ENCODE results near the gene KIAA1217. TPM values are rescaled to one million over a fixed set of nuclear protein-coding genes. Genes with fewer than 3 reads are reported as not detected.

KIAA1217 gene
- total RNA-seq, 1 experiment from 2014 or later: 48.3 TPM

DNA sequence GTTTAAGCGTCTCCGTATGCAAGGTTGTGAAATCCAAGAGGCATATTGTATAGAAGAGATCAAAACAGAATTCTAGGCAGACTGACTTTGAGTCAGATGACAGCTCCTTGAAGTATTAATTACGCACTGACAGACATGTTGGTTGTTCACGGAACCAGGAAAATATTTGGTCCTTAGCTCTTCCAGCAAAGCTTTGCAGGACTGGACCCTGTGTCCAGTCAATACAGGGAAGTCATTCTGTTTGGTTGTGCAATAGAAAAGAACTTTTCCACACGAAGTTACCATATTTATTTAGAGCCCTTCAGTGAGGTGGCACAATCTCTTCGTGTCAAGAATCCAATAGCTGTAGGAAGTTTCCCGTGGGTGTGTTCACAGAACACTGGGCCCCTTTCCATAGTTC lies 309.5 kb downstream of the KIAA1217 start:
- DNase-seq (ENCODE audit: unreplicated experiment): no peak
- ChIA-PET CTCF (interaction anchor here (0.5 to 5.8 kb wide), 50 partner anchors 13 to 1360 kb away, joined by 3 to 108 read pairs (median 4); no protein-coding TSS in a partner anchor), POLR2A (interaction anchor here (0.6 to 1.4 kb wide), 4 partner anchors 10 to 673 kb away, joined by 3 to 8 read pairs (median 3); no protein-coding TSS in a partner anchor)
- BruUV-seq (replicated peaks): no TSS peak
- H3K4me3 Mint-ChIP-seq (ENCODE audit: unreplicated experiment): no peak overlapping the region
- no peak overlapping the region for H3K27ac Mint-ChIP-seq (ENCODE audit: low read depth, unreplicated experiment)
- peaks cover 7% of the 10 kb centered on the region for H3K4me1 Mint-ChIP-seq (ENCODE audit: insufficient read depth, unreplicated experiment)
- TF ChIP-seq, protein P1, sequence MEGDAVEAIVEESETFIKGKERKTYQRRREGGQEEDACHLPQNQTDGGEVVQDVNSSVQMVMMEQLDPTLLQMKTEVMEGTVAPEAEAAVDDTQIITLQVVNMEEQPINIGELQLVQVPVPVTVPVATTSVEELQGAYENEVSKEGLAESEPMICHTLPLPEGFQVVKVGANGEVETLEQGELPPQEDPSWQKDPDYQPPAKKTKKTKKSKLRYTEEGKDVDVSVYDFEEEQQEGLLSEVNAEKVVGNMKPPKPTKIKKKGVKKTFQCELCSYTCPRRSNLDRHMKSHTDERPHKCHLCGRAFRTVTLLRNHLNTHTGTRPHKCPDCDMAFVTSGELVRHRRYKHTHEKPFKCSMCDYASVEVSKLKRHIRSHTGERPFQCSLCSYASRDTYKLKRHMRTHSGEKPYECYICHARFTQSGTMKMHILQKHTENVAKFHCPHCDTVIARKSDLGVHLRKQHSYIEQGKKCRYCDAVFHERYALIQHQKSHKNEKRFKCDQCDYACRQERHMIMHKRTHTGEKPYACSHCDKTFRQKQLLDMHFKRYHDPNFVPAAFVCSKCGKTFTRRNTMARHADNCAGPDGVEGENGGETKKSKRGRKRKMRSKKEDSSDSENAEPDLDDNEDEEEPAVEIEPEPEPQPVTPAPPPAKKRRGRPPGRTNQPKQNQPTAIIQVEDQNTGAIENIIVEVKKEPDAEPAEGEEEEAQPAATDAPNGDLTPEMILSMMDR (IDR thresholded peaks at IDR 0.05; ENCODE audit: unreplicated experiment): no peak
- intact Hi-C loops (cut with micrococcal nuclease): loop anchor here (5.0 to 10.0 kb wide), 2 partner anchors 156 to 274 kb away; no protein-coding TSS in a partner anchor
- peaks cover 90% of the 10 kb centered on the region for H3K36me3 Mint-ChIP-seq (ENCODE audit: insufficient read depth, unreplicated experiment)
- H3K27me3 Mint-ChIP-seq (ENCODE audit: insufficient read depth, unreplicated experiment): no peaks in the 10 kb centered on the region
- no peaks in the 10 kb centered on the region for H3K9me3 Mint-ChIP-seq (ENCODE audit: unreplicated experiment)

DNA sequence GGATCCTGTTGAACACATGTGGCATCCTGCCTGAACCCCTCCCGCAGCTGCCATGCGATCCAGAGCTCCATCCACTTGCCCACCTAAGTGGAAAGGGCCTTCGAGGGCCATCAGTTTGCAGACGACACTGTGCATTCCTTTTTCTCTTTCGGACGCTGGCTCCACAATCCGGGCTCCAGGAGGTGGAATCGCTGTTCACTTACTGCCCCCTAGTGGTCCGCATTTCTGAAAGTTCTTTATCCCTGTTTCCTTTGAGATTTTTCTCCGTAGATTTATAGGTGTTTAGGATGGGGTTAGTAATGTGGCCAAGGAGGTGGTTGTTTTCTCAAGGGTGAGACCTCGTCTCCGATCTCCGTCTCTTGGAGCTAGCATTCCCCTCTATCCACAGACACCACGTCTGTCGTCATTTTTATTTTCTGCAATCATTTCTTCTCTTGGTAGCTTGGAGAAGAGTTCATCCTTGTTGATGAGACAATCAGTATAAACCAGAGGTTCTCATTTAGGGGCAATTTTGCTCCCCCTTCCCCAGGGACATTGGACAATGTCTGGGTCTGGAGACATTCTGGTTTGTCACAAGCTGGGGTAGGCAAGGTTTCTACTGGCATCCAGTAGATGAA lies 310.2 kb downstream of the KIAA1217 start:
- H3K27me3 Mint-ChIP-seq (ENCODE audit: insufficient read depth, unreplicated experiment): no peaks in the 10 kb centered on the region
- H3K9me3 Mint-ChIP-seq (ENCODE audit: unreplicated experiment): no peaks in the 10 kb centered on the region
- POLR2A ChIA-PET: interaction anchor here (0.6 to 1.4 kb wide), 4 partner anchors 13 to 672 kb away, joined by 3 to 8 read pairs (median 3); no protein-coding TSS in a partner anchor
- no peak overlapping the region for H3K27ac Mint-ChIP-seq (ENCODE audit: low read depth, unreplicated experiment)
- TF ChIP-seq, protein P1 (IDR thresholded peaks at IDR 0.05; ENCODE audit: unreplicated experiment): peak; percentile 56
- DNase-seq (ENCODE audit: unreplicated experiment): peak; percentile 65
- BruUV-seq (replicated peaks): no TSS peak
- intact Hi-C loops (cut with micrococcal nuclease): loop anchor here (1.0 to 10.0 kb wide), 3 partner anchors 157 to 525 kb away; no protein-coding TSS in a partner anchor
- CTCF ChIA-PET: interaction anchor here (0.5 to 5.8 kb wide), 61 partner anchors 13 to 1361 kb away, joined by 3 to 108 read pairs (median 4); no protein-coding TSS in a partner anchor
- no peak overlapping the region for H3K4me3 Mint-ChIP-seq (ENCODE audit: unreplicated experiment)
- peaks cover 7% of the 10 kb centered on the region for H3K4me1 Mint-ChIP-seq (ENCODE audit: insufficient read depth, unreplicated experiment)
- peaks cover 88% of the 10 kb centered on the region for H3K36me3 Mint-ChIP-seq (ENCODE audit: insufficient read depth, unreplicated experiment)

DNA sequence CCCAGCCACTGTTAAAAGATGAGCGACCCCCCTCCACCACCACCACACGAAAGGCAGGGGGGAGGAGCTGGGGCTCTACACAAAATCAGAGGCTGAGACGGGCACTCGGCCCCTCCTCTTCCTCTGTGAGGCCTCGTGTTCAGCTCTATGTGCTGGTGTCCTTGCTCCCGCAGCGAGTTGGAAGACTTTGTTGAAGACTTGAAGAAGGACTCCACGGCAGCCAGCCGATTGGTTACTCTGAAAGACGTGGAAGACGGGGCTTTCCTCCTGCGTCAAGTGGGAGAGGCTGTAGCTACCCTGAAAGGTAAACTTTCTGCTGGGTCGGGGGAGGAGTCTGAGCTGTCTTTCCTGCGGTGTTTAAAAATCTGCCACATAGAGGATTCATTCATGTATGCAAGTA lies 311.0 kb downstream of the KIAA1217 start:
- BruUV-seq (replicated peaks): no TSS peak
- H3K27ac Mint-ChIP-seq (ENCODE audit: low read depth, unreplicated experiment): no peak overlapping the region
- peaks cover 87% of the 10 kb centered on the region for H3K36me3 Mint-ChIP-seq (ENCODE audit: insufficient read depth, unreplicated experiment)
- ChIA-PET POLR2A (interaction anchor here (1.4 kb wide), 1 partner anchor 12 kb away, joined by 3 read pairs; no protein-coding TSS in a partner anchor), CTCF (interaction anchor here (0.5 to 5.8 kb wide), 25 partner anchors 12 to 1362 kb away, joined by 3 to 108 read pairs (median 4); no protein-coding TSS in a partner anchor)
- intact Hi-C loops (cut with micrococcal nuclease): loop anchor here (1.0 to 10.0 kb wide), 3 partner anchors 158 to 526 kb away; no protein-coding TSS in a partner anchor
- H3K4me1 Mint-ChIP-seq (ENCODE audit: insufficient read depth, unreplicated experiment): peaks cover 7% of the 10 kb centered on the region
- H3K9me3 Mint-ChIP-seq (ENCODE audit: unreplicated experiment): no peaks in the 10 kb centered on the region
- TF ChIP-seq, protein P1 (IDR thresholded peaks at IDR 0.05; ENCODE audit: unreplicated experiment): no peak
- H3K4me3 Mint-ChIP-seq (ENCODE audit: unreplicated experiment): no peak overlapping the region
- H3K27me3 Mint-ChIP-seq (ENCODE audit: insufficient read depth, unreplicated experiment): no peaks in the 10 kb centered on the region
- DNase-seq (ENCODE audit: unreplicated experiment): no peak

DNA sequence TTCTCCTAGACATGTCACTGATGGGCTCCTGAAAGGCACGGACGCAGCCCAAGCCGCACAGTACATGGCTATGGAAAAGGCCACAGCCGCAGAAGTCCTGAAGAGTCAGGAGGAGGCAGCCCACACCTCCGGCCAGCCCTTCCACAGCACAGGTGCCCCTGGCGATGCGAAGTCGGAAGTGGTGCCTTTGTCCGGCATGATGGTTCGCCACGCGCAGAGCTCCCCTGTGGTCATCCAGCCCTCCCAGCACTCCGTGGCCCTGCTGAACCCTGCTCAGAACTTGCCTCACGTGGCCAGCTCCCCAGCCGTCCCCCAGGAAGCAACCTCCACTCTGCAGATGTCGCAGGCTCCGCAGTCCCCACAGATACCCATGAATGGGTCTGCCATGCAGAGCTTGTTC lies 315.4 kb downstream of the KIAA1217 start:
- H3K4me1 Mint-ChIP-seq (ENCODE audit: insufficient read depth, unreplicated experiment): peaks cover under 1% of the 10 kb centered on the region
- DNase-seq (ENCODE audit: unreplicated experiment): no peak
- ChIA-PET CTCF (interaction anchor here (0.6 kb wide), 1 partner anchor 325 kb away, joined by 3 read pairs; no protein-coding TSS in a partner anchor), POLR2A (no interaction called here)
- intact Hi-C loops (cut with micrococcal nuclease): no loop called here
- H3K27ac Mint-ChIP-seq (ENCODE audit: low read depth, unreplicated experiment): no peak overlapping the region
- H3K36me3 Mint-ChIP-seq (ENCODE audit: insufficient read depth, unreplicated experiment): peaks cover 90% of the 10 kb centered on the region
- H3K4me3 Mint-ChIP-seq (ENCODE audit: unreplicated experiment): no peak overlapping the region
- no peaks in the 10 kb centered on the region for H3K27me3 Mint-ChIP-seq (ENCODE audit: insufficient read depth, unreplicated experiment)
- no TSS peak for BruUV-seq (replicated peaks)
- H3K9me3 Mint-ChIP-seq (ENCODE audit: unreplicated experiment): no peaks in the 10 kb centered on the region
- TF ChIP-seq, protein P1 (IDR thresholded peaks at IDR 0.05; ENCODE audit: unreplicated experiment): no peak
